Measurements from ENCODE around the gene NDUFS4. TPM values are rescaled to one million over a fixed set of nuclear protein-coding genes. Genes with fewer than 3 reads are reported as not detected.

The NDUFS4 gene
- total RNA-seq, 1 donor from 2014 or later = 62.9 TPM

- H3K9me3 ChIP-seq = no peaks in the 10 kb centered on the region
- H3K27me3 ChIP-seq = no peaks in the 10 kb centered on the region
- no peak for DNase-seq (ENCODE audit: extremely low spot score in 2 of 2)
- intact Hi-C loops (cut with DNase I) = no loop called here
- H3K4me1 ChIP-seq = no peaks in the 10 kb centered on the region
- no peaks in the 10 kb centered on the region for H3K36me3 ChIP-seq
- TF ChIP-seq POLR2AphosphoS5 (IDR thresholded peaks at IDR 0.05; ENCODE audit: insufficient read depth in 1 of 2, low read depth in 1 of 2) = no peak
- TF ChIP-seq POLR2A (IDR thresholded peaks at IDR 0.05) = no peak
- TF ChIP-seq, protein P1, sequence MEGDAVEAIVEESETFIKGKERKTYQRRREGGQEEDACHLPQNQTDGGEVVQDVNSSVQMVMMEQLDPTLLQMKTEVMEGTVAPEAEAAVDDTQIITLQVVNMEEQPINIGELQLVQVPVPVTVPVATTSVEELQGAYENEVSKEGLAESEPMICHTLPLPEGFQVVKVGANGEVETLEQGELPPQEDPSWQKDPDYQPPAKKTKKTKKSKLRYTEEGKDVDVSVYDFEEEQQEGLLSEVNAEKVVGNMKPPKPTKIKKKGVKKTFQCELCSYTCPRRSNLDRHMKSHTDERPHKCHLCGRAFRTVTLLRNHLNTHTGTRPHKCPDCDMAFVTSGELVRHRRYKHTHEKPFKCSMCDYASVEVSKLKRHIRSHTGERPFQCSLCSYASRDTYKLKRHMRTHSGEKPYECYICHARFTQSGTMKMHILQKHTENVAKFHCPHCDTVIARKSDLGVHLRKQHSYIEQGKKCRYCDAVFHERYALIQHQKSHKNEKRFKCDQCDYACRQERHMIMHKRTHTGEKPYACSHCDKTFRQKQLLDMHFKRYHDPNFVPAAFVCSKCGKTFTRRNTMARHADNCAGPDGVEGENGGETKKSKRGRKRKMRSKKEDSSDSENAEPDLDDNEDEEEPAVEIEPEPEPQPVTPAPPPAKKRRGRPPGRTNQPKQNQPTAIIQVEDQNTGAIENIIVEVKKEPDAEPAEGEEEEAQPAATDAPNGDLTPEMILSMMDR (IDR thresholded peaks at IDR 0.05) = no peak
- no peak overlapping the region for H3K4me3 ChIP-seq
- no peak overlapping the region for H3K27ac ChIP-seq
Measured at GRCh38 chr5:53667621-53668020, 107.2 kb downstream of the NDUFS4 start.

DNA sequence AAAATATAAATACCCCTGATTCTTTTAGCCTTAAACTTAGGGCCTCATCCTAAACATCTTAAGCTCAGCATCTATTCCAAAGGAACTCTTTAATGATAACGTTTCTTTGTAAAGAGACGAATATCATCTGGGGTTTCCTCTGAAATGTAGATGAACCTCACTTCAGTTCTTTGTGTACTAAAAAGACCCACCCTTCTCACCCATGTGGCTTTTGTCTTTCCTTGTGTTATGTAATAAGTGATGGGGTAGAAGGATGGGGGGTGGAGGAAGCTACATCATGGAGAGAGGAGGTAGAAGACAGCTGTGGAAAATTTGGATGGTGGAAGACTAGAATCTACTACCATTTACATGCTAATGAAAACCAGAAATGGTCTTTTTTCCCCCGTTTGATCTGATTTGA is 111.0 kb downstream of the NDUFS4 start:
- H3K4me1 ChIP-seq = no peaks in the 10 kb centered on the region
- intact Hi-C loops (cut with DNase I) = no loop called here
- no peak overlapping the region for H3K4me3 ChIP-seq
- TF ChIP-seq POLR2AphosphoS5 (IDR thresholded peaks at IDR 0.05; ENCODE audit: insufficient read depth in 1 of 2, low read depth in 1 of 2) (no peak), POLR2A (IDR thresholded peaks at IDR 0.05) (no peak)
- TF ChIP-seq, protein P1 (IDR thresholded peaks at IDR 0.05) = no peak
- no peak overlapping the region for H3K27ac ChIP-seq
- no peaks in the 10 kb centered on the region for H3K27me3 ChIP-seq
- peaks cover 0 to 3% of the 10 kb centered on the region in 2 donors for H3K36me3 ChIP-seq
- no peaks in the 10 kb centered on the region for H3K9me3 ChIP-seq
- DNase-seq (ENCODE audit: extremely low spot score in 2 of 2) = no peak

DNA sequence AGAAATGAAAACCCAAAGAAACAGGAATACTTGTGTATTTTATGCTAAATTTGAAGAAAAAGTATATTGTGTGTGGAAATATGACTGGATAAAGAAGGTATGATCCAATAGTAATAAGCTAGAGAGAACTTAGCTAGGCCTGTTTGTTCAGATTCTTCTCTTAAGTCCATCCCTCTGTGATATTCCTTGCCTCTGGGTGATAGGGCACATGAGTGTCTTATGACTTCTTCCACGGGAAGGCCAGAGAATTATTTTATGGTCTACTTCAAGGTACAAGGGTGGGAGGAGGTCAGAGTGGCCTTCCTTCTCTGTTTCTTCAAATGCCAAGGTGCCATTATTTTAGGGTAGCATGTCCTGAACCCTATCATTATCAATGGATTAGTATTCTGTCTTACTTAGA is 113.7 kb downstream of the NDUFS4 start:
- no peak overlapping the region for H3K4me3 ChIP-seq
- H3K27me3 ChIP-seq = no peaks in the 10 kb centered on the region
- no peak for DNase-seq (ENCODE audit: extremely low spot score in 2 of 2)
- no peak overlapping the region for H3K27ac ChIP-seq
- peaks cover 0 to 4% of the 10 kb centered on the region in 2 donors for H3K36me3 ChIP-seq
- H3K9me3 ChIP-seq = no peaks in the 10 kb centered on the region
- intact Hi-C loops (cut with DNase I) = no loop called here
- no peaks in the 10 kb centered on the region for H3K4me1 ChIP-seq
- TF ChIP-seq POLR2A (IDR thresholded peaks at IDR 0.05) (no peak), POLR2AphosphoS5 (IDR thresholded peaks at IDR 0.05; ENCODE audit: insufficient read depth in 1 of 2, low read depth in 1 of 2) (no peak)
- TF ChIP-seq, protein P1 (IDR thresholded peaks at IDR 0.05) = no peak

- Histone ChIP-seq H3K9me3 (no peaks in the 10 kb centered on the region), H3K4me3 (no peak overlapping the region), H3K27ac (no peak overlapping the region), H3K36me3 (peaks cover 0 to 4% of the 10 kb centered on the region in 2 donors), H3K4me1 (no peaks in the 10 kb centered on the region), H3K27me3 (no peaks in the 10 kb centered on the region)
- intact Hi-C loops (cut with DNase I) = no loop called here
- TF ChIP-seq POLR2AphosphoS5 (IDR thresholded peaks at IDR 0.05; ENCODE audit: insufficient read depth in 1 of 2, low read depth in 1 of 2) = no peak
- TF ChIP-seq, protein P1 (IDR thresholded peaks at IDR 0.05) = no peak
- TF ChIP-seq POLR2A (IDR thresholded peaks at IDR 0.05) = no peak
- DNase-seq (ENCODE audit: extremely low spot score in 2 of 2) = no peak
Measured at GRCh38 chr5:53677632-53678031, 117.2 kb downstream of the NDUFS4 start.

GRCh38 chr5:53678981-53679660 is 118.7 kb downstream of the NDUFS4 start:
- no peak for DNase-seq (ENCODE audit: extremely low spot score in 2 of 2)

More at GRCh38 chr5:53678981-53679660, 118.7 kb downstream of the NDUFS4 start:
- Histone ChIP-seq H3K27ac (no peak overlapping the region), H3K4me1 (no peaks in the 10 kb centered on the region), H3K36me3 (peaks cover 0 to 4% of the 10 kb centered on the region in 2 donors), H3K9me3 (no peaks in the 10 kb centered on the region), H3K4me3 (no peak overlapping the region), H3K27me3 (no peaks in the 10 kb centered on the region)
- intact Hi-C loops (cut with DNase I) = no loop called here
- TF ChIP-seq POLR2AphosphoS5 (IDR thresholded peaks at IDR 0.05; ENCODE audit: insufficient read depth in 1 of 2, low read depth in 1 of 2) (no peak), POLR2A (IDR thresholded peaks at IDR 0.05) (no peak)
- TF ChIP-seq, protein P1 (IDR thresholded peaks at IDR 0.05) = no peak

Data from vagina (tissue), 2 donors.